Measurements from ENCODE around the gene SRSF1.
A peak's percentile ranks its signal among the peaks of the same experiment; 100 is the strongest.
"Not testable (repeated sequence)": the region's sequence is repeated elsewhere in the genome, so short reads cannot be mapped to it uniquely, and the experiment has no call there.

Gene SRSF1

GRCh38 chr17:57988301-57989250 is 18.5 kb downstream of the SRSF1 start:
- DNase-seq = peak; percentile 73

DNA sequence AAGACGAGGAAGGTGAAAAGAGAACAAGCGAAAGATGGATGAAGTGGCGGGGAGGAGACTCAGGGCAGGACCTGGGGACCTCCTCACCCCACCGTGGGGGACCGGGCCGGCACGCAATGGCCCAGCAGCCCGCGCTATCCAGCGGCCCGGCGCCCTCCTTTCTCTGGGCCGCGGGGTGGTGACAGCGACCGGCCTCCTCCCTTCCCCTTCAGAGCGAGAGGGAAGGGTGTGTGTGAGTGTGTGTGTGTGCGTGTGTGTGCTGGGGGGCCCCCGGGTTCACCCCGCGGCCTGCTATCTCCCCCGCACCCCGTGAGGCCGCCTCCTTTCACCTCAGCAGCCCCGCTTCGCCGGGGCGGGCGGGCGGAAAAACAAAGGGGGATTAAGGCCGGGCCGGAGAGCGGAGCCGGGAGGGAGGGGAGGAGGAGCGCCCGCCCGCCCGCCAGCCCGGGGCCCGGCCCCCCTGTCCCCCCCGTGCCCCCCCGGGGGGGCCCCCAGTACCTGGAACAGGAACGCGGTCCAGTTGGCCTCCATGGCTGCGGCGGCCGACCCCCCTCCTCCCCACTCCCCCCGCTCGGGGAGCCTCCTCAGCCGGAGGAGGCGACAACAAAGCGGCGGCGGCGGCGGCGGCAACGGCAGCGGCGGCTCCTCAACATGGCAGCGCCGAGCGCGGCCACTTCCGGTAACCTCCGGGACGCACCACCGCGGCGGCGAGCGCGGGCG is 19.3 kb downstream of the SRSF1 start, which contains the start of gene VEZF1:
Gene VEZF1 (minus strand): TSS at position 674 of the 720 bp plus-strand sequence. CDS start 143 bp downstream, at position 531.
- DNase-seq = peak; percentile 86

DNA sequence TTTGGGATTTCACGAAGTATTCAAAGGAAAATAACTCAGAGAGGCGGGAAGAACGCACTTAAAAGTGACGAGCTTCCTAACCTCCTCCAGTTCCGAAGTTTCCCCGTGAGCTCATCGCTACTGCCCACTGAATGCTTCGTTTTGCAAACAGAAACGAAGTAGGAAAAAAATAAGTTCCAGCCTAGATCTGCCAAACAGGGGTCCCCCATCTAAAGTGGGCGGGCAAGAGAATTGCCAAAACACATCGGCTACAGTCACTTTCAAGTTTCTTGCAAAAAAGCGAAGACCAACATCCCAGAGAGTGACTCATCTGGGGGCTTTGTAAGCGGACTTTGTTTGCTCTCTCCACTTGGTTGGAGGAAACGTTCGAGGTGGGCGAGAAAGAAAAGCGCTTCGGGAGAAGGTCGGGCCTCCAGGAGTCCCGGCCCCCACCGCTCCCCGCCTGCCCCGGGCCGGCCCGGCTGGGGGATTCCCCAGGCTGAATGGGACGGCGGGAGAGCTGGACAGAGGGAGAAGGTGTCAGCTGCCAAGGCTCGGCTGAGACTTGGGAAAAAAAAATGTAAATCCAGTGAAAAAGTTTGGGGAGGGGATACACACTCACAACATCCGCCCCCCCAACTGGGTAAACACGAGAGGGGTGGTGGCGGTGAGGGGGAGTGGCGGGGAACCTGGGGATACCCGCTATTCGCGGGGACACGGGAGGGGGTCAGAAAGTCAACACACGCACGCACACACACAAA is 20.0 kb downstream of the SRSF1 start:
- DNase-seq = peak; percentile 56

GRCh38 chr17:57985675-57985974 is 21.4 kb downstream of the SRSF1 start:
- no peak for DNase-seq

DNA sequence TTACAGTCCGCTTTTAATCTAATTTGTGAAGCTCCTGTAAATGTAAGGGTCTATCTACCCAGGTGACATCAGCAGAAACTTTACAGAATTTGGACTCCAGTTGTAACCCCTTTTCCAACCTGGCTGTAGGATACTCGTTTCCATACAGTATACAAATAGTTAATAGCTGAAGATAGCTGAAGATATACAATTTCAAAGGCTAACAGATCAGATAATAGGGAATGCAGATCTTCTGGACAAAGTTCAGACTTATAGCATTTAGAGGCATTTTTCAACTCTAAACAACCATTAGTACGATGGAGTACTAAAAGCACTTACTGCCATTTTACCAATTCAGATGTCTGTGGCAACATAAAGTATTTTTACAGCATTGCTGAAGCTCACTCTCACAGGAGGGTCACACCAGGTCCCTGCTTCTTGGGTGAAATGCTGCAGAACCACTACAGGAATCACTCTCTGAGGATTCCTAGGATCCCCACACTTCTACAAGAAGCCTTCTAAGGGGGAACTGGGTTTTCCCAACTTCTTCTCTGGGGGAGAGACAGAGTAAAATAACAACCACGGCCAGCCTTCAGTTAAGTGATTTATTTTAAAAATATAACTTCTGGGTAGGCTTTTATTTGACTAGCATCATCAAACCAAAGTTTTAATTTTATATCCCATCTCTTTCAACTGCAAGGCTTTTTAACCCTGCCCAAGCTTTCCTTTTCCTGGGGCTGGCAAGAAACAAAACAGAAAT is 21.9 kb downstream of the SRSF1 start:
- DNase-seq = no peak

GRCh38 chr17:57984261-57984890 is 22.7 kb downstream of the SRSF1 start:
- no peak for DNase-seq

DNA sequence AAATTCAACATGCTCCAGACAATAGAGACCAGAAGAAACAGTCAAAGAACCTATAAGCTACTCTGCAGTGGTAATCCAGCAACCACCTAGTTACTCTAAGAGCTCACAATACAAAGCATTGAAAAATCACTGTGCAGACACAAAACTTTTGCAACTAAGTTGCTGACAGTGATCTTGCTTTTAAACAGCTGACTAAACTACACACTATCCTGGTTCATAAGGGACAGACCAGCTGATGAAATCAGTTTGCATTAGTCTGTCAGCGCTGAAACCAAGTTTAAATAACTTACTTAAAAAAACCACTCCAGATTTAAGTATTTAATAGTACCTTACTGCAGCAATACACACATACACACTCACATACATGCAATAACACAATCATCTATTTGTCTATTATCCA is 23.6 kb downstream of the SRSF1 start:
- DNase-seq = no peak

GRCh38 chr17:57982452-57983170 is 24.4 kb downstream of the SRSF1 start:
- DNase-seq = no peak

DNA sequence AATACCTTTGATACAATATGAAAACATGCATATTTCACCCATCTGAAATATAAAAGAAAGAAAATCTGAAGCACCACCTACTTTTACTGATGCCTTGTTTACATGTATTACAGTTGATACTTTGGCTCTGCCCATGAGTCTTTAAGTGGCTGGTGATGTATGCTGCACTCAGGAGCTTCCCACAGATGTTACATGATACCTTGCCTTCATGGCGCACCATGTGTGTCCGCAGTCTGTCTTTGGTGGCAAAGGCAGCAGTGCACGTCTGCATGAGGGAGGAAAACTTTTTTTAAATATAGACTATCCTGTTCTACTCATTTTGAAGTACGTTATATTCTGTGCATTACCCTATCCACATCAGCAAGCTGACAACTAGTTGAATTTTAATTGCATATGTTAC is 26.5 kb downstream of the SRSF1 start:
- DNase-seq = no peak

- no peak for DNase-seq
Measured at GRCh38 chr17:57979076-57979475, 28.0 kb downstream of the SRSF1 start.

DNA sequence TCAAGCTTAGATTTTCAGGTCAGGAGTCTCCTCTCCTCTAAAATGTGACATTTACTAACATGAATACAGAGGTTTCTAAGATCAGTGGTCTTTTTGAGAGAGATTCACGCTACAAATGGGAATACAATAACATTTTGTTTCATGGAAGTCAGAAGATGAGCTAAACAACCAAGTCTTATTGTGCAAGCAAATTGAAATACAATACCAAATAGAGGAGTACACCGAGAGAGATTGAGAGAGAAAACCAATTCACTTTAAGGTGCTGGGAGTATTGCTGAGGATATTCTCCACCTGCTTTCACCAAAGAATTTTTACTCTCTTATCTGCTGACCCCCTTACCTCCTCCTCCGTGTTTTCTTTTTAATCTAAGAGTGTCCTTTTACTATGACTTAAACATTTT is 30.5 kb downstream of the SRSF1 start:
- no peak for DNase-seq

GRCh38 chr17:57975044-57975443 is 32.0 kb downstream of the SRSF1 start:
- no peak for DNase-seq

DNA sequence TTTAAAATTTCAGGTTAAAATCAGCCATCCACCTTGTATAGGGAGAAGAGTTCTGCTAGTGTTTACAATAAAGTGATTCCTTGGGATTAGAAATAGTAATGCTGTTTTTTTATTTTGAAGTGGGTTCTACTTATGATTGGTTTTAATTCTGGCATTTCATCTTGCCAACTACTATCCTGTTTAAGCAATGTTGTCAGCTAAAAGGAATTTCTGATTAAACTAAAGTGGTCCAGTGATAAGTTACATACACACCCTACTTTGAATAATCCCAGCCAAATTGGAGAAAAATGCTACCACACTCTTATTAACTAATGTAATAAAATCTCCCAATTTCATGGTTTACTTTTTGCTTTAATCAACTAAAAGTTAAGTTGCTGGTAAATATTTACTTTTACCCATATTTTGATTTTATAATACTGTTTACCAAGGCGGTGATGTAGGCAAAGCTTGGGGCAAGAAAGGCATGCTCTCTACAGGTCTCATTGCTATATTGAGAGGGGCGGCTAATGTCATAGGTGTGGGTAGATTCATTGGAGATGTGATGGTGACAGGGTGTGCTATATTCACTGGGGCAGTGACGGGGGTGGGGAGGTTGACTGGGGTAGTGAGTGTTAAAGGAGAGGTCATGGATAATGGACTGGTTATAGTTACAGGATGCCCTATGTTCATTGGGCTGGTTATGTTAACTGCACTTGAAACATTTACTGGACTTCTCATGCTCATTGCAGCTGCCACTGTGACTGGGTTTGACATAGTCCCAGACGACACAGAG is 32.8 kb downstream of the SRSF1 start:
- DNase-seq = not testable (repeated sequence)

DNA sequence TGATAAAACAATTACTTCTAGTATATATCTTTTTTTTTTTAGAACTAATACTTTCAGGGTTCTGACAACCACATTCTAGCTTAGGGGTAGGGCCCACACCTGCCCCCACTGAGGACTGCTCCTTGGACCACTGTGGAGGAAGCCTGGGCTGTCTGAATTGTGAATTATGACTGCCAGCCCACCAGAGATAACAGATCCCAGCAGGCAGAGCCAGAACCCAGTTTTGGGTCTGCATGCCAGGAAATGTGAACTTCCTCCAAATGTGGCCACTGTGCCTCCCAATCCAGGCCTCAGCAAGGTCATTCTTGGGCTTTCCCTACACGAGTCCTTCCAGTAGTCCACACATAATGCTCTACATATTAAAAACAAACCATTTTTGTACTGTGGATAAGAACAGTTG is 34.9 kb downstream of the SRSF1 start:
- DNase-seq = no peak

DNA sequence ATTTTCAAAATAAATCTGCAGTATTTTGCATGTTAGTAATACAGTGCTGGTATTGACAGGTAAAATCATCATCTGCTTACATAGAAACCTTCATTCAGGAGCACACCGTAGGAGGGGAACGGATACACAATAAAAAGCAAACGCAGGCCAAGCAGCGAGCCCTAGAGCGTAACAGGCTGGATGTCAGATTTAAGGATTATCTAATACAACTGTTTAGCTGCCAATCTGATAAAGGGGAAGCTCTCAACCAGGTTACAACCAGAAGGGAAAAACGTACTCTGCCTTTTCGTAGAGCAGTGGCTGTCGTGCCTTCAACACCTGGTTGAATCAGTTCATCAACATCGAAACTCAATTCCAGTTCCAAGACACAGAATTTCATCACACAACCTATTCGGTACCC is 35.5 kb downstream of the SRSF1 start:
- DNase-seq = no peak

DNA sequence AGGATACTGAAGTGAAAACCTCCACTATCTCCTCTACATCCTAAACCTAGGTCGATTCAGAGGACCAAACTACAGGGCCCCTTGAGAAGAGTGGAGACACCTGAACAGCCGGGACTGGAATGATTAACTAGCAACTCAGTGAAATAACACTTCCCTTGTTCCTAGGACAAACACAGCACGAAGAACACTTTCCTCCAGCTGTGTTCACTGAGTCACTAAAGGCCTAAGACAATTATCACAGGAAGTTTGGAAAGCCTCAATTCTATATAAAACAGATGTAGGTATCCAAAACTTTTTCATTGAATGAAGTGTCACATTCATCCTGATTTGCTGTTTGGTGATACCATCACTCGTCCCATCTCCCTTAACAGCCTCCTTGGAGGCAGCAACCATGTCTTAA is 36.3 kb downstream of the SRSF1 start:
- no peak for DNase-seq

GRCh38 chr17:57968456-57968855 is 38.6 kb downstream of the SRSF1 start:
- no peak for DNase-seq

- DNase-seq = no peak
Measured at GRCh38 chr17:57966875-57967274, 40.2 kb downstream of the SRSF1 start.

- no peak for DNase-seq
Measured at GRCh38 chr17:57966246-57966645, 40.8 kb downstream of the SRSF1 start.

DNA sequence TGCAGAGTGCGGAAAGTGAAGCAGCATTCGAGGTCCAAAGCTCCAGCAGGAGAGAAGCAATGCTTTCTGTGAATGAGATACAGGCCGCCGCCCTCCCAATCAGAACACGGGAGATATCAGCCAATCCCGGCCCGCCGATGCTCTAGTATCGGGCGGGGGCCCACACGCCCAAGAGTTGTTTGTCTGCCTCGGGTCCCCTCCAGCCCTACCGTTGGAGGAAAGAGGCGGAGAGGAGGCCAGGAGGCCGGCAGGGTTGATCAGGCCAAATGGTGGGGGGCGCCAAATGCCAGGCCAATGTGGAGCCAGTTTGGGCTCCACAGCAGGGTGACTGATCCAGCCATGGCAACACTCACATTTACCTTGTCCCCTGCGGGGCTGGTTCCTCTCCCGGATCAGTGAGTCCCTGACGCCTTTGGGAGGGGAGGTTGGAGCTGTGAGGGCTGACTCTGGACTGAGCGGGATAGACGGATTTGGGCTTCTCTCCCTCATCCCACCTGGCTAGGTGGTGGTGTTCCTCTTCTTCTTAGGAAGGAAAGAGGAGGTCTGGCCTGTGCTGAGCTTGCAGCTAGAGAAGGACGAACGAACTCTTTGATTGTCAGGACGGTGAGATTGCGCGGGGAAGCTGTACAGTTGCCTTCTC is 41.4 kb downstream of the SRSF1 start:
- DNase-seq = no peak

Measured in stimulated activated CD4-positive, alpha-beta T cell treated with anti-CD3 and anti-CD28 coated beads, Interleukin-15, amount 100 ng/mL, for 24 hours (primary cell).